ENCODE results near the gene SNX13.

The SNX13 gene, protein sequence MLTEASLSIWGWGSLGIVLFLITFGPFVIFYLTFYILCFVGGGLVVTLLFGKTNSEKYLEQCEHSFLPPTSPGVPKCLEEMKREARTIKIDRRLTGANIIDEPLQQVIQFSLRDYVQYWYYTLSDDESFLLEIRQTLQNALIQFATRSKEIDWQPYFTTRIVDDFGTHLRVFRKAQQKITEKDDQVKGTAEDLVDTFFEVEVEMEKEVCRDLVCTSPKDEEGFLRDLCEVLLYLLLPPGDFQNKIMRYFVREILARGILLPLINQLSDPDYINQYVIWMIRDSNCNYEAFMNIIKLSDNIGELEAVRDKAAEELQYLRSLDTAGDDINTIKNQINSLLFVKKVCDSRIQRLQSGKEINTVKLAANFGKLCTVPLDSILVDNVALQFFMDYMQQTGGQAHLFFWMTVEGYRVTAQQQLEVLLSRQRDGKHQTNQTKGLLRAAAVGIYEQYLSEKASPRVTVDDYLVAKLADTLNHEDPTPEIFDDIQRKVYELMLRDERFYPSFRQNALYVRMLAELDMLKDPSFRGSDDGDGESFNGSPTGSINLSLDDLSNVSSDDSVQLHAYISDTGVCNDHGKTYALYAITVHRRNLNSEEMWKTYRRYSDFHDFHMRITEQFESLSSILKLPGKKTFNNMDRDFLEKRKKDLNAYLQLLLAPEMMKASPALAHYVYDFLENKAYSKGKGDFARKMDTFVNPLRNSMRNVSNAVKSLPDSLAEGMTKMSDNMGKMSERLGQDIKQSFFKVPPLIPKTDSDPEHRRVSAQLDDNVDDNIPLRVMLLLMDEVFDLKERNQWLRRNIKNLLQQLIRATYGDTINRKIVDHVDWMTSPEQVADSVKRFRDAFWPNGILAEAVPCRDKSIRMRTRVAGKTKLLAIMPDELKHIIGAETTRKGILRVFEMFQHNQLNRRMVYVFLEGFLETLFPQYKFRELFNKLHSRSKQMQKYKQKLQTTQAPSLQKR

DNA sequence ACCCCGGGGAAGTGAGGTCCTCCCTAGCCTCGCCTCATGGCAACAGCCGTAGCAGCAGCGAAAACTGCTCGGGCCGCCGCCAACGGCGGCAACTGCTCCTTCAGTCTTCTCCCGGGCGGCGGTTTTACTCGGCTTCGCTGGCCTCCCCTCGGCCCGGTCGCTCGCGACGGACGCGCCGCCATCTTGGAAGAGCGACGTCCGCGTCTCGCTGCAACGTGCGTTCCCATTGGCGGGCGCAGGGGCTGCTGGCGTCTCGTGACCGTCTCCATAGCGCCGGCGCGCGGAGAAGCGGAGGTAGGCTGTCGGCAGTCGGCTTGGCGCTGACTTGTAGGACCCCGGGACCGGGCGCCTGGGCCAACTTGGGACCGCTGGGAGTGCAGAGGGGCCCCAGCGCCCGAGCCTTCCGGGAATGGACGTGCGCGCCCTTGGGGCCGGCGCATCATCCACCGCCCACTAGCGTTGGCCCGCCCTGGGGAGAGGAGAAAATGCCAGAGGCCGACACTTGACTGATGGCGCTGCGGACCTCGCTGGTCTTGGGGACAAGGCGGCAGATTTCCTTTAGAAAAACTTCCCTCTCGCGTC, at the start of gene SNX13:
Gene SNX13, minus strand, starts transcription at position 193 of the 582 bp plus-strand sequence. CDS start 199 bp downstream, outside the sequence.
- DNase-seq (ENCODE audit: low spot score), result peak; percentile 91

DNA sequence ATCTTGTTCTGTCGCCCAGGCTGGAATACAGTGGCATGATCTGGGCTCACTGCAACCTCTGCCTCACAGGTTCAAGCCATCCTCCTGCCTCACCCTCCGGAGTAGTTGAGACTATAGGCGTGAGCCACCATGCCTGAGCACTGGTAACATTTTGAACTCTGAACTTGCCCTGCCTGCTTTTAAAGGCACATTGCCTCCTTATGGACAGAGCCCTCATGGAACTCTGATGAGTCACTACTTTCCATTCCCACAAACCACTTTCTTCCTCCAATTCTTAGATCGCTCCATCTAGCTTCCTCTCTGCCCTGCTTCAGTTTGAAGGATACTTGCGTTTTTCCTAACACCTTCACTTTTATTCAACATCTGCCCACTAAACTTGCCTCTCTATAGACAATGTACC, 49.3 kb upstream of the SNX13 start:
- DNase-seq (ENCODE audit: low spot score), result no peak

GRCh38 chr7:17988858-17989257, 48.6 kb upstream of the SNX13 start:
- no peak for DNase-seq (ENCODE audit: low spot score)

DNA sequence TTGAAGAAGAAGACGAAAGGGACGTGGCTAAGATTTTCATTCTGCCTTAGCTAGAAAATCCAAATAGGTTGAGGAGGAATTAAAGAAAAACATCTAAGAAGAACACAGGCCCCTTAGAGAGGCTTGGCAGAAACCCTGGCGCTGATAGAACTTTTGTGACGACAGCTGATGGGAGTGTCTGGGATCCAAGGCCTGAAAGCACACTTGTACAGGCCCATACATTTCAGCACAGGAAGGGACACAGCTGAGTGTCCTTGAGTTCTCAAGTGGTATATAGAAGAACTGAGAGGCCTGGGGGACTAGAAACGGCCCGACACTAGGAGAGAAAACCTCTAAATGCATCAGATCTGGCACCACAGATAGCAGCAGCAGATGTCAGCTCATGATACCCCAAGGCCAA, 47.8 kb upstream of the SNX13 start:
- DNase-seq (ENCODE audit: low spot score), result no peak

DNA sequence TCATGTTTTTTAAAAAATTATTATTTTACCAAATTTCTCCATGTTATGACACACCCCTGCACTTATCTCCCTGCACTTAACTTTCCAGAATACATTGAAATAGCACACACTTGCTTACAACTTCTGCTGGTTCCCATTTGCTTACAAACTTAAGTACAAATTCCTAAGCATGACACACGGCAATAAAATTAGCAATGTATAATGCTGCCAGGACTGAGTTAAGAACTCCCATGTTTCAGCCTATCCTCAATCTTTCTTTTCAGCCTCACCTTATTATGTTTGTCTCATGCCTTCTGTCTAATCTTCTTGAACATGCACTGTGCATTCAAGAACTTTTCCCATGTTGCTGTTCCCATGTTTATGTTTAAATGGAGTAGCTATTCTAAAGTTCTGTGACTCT, 46.6 kb upstream of the SNX13 start:
- no peak for DNase-seq (ENCODE audit: low spot score)

GRCh38 chr7:17985473-17986239, 45.4 kb upstream of the SNX13 start:
- DNase-seq (ENCODE audit: low spot score), result no peak

- no peak for DNase-seq (ENCODE audit: low spot score)
Measured at GRCh38 chr7:17984288-17984687, 44.0 kb upstream of the SNX13 start.

GRCh38 chr7:17983221-17984062, 43.1 kb upstream of the SNX13 start:
- no peak for DNase-seq (ENCODE audit: low spot score)

DNA sequence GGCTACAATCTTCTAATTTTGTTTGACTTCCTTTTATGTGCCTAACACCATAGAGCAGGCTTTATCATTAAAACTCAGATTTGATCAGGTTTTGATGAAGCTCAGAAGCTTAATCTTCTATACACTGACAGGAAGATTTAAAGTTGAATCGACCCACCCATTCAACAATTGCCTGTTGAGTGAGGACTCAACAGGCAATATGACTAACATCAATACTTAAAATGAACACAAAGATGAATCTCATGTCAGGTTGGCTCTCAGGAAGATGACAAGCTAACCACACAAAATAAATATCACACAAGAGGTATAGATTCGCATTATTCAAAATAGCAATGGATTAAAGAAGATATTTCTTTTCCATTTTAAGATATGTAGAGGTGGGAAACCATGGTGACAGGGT, 36.7 kb upstream of the SNX13 start:
- DNase-seq (ENCODE audit: low spot score), result no peak

GRCh38 chr7:17971411-17971810, 31.1 kb upstream of the SNX13 start:
- peak; percentile 16 for DNase-seq (ENCODE audit: low spot score)

DNA sequence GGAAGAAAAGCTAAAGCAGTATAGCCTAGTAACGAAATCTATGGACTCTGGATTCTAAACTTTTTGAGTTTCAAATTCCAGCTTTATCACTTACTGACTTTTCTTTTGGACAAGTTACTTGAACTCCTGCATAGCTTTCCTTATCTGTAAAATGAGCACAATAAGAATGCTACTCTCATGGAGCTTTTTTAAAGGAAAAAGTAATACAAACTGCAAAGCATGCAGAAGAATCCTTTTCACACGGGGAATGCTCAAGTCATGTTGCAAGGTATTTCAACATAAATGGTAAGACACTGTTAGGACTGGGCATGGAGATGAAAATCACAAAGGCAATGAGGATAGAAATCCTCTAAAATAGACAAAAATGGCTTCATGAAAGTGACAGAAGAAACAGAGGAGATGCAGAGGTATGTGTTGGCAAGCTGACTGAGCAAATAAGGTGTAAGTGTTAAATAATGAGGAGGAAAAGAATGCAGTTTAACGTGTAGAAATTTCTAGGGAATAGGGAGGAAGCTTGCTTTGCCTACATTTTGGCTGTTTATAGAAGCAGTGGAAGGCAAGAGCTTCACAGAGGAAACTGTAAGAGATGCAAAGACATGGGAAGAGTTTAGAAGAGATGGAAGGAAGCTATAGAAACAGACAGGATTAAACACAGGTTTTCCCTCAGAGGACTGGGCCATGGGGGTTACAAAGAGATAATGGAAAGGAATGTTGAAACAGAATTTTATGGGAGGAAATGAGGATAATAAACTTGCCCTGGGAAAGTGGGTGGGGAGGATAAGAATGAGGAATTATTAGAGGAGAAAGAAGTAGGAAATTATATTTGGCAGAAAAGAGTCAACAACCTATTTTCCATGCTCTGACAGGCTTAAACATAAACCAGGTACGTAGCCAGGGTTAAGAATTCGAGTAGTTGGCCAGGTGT, 28.8 kb upstream of the SNX13 start:
- DNase-seq (ENCODE audit: low spot score), result no peak

DNA sequence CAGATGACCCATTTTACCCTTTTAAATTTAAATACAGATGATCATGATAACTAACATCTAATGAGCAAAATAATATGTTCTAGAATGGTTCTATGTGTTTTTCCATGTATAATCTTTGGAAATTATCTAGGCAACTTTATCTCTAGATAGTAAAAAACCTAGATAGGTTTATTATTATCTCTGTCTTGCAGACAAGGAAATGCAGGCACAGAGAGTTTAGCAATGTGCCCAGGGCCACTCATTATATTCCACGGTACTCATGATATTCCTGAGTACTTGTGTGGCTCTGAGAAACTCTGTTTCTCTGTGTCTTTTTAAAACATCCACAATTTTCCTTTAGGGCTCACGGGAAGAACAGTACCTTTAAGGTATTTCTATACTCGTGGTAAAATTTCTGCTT, 26.4 kb upstream of the SNX13 start:
- no peak for DNase-seq (ENCODE audit: low spot score)

DNA sequence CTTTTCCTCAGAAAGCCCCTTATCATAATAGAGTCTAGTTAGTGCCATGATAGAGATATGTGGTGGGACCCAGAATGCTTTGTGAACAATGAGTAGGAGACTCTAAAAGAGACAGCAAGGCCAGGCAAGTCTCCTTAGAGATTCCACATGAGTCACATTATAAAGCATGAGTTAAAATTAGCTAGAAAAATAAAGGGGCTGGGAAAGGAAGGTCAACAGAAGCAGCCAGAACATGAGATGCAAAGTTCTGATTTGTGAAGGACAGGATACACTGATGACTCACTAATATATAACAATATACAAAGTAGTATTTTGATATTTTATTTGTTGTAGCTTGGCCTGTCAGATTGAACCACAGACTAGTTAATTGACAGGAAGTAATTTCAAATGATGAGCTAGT, 25.3 kb upstream of the SNX13 start:
- DNase-seq (ENCODE audit: low spot score), result no peak

DNA sequence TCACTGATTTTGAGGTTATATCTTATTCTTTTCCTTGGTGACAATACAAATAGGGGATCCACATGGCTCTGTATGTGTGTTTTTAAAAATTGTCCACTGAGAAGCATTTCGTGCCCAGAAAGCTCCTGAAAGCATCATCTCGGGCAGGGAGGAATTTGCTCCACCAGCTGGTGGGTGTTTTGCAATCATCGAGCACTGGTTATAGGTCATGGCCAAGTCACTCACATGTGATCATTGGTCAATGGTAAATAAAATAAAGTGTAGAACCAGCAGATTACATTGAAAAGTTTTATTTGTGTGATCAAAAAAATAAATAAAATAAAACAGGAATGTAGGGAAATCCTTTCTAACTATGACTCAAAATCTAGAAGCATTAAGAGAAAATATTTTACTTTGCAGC, 23.0 kb upstream of the SNX13 start:
- no peak for DNase-seq (ENCODE audit: low spot score)

DNA sequence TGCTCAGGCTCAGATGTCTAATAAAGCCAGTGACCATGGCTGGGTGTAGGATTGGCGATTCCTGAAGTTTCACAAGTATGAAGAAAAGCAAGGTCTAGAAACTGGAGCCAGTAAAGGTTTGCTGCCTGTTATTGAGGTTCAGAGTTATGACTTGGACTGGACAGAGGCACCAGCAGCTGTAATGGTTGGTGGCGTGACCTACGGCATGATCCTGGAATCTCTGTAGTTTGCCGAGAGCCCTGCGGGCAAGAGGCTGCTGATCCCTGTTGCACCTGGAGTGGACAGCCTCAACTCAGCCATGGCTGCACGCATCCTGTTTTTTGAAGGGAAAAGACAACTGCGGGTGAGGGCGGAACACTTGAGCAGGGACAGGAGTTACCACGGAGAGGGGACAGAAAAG, 22.4 kb upstream of the SNX13 start:
- DNase-seq (ENCODE audit: low spot score), result no peak

DNA sequence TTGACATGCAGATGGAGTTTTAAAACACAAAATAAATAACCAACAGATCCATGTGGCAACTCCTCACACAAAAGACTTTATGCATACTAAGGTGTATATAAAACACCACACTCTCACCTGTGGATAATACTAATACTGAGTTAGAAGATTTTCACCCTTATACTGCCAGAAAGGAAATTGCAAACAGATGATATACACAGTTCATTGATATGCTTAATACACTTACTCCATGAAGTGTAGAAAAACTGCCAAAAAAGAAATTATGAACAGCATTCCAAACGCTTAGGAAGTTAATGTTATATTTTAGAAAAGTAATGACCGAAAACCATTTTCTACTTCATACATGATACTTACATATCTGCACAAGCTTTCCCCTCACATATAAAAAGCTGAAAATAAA, 17.6 kb upstream of the SNX13 start:
- no peak for DNase-seq (ENCODE audit: low spot score)

- no peak for DNase-seq (ENCODE audit: low spot score)
Measured at GRCh38 chr7:17952387-17952786, 12.1 kb upstream of the SNX13 start.

GRCh38 chr7:17951742-17952254, 11.5 kb upstream of the SNX13 start:
- DNase-seq (ENCODE audit: low spot score), result no peak

DNA sequence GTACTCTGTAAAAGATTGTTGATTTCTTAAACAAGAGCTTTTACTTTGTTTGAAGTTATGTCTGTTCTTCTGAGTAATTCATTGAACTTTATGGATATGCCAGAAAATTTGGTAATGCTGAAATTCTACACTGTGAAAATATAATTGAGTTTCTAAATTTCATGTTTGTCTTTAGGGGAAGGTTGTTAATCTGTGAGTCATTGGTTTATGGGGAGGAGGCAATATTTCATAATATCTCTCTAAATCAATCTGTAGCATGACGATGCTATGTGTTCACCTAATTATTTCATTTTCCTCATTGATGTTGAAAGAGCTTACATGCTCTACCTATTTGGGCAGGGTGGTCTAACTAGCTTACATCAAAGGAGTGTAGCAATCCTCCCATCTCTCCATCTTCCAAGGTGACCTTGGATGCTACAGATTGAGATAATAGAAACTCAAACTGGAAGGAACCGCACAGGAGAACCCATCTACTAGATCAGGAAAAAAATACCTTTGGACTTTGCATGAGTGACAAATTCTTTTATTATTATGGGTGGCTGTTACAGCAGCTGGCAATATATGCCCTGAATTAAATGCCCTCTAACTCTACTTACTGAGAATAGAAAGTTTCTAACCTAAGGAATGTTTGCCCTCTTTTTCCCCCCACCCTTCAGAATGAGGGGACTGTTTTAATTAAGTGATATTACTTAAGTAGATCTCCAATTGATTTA, 8.4 kb upstream of the SNX13 start:
- no peak for DNase-seq (ENCODE audit: low spot score)
